HG02973 (cell line): ENCODE data around the gene RAB12.
"Not testable (repeated sequence)": the region's sequence is repeated elsewhere in the genome, so short reads cannot be mapped to it uniquely, and the experiment has no call there.

ENCODE experiments used
- ATAC-seq: cut with Tn5 transposase; IDR thresholded peaks from one replicate; pipeline ENCODE4 v1.9.1; 2021; ENCODE audit warnings: moderate library complexity; ENCODE audit not compliant: unreplicated experiment

Gene RAB12, protein sequence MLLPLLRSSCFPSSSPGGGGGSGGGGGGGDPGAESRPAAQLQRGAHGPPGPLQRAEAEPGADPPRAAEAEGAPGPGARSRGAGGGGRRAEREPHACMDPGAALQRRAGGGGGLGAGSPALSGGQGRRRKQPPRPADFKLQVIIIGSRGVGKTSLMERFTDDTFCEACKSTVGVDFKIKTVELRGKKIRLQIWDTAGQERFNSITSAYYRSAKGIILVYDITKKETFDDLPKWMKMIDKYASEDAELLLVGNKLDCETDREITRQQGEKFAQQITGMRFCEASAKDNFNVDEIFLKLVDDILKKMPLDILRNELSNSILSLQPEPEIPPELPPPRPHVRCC

DNA sequence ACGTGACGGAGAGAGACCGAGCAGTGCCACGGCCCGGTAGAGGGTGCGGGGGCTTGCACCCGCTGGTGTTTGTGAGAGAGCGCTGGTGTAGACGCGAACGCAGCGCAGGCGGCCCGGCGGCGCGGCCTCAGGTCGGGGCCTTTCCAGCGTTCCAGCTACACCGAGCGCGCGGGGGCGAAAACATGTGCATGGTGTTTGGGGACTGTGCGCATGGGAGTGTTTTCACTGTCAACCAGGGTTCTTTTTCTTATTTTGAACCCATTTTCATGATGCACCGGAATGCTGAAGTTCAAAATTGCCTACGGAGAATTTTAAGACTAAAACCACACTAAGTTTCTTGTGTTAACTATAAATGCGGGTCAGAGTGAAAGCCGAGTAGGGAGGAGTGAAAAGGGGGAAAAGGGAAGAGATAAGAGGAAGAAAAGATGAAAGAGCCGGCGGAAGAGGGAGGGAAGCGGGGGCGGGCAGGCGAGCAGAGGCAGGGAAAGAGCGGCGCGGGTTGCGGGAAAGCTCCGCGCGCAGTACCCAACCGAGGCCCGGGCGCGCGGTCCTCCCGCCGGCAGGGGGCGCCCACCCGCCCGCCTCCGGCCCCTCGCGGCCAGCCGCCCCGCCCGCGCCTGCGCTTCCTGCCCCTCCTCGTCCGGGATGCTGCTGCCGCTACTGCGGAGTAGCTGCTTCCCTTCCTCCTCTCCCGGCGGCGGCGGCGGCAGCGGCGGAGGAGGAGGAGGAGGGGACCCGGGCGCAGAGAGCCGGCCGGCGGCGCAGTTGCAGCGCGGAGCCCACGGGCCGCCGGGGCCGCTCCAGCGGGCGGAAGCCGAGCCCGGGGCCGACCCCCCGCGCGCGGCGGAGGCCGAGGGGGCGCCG lies at the start of gene RAB12:
RAB12 (plus strand) TSS at position 643 of the 864 bp plus-strand sequence; CDS start at position 646, 3 bp downstream.
- peak; percentile 61 for ATAC-seq

GRCh38 chr18:8559612-8560186 lies 49.5 kb upstream of the RAB12 start:
- ATAC-seq: no peak

GRCh38 chr18:8561123-8561910 lies 47.9 kb upstream of the RAB12 start:
- ATAC-seq: no peak

DNA sequence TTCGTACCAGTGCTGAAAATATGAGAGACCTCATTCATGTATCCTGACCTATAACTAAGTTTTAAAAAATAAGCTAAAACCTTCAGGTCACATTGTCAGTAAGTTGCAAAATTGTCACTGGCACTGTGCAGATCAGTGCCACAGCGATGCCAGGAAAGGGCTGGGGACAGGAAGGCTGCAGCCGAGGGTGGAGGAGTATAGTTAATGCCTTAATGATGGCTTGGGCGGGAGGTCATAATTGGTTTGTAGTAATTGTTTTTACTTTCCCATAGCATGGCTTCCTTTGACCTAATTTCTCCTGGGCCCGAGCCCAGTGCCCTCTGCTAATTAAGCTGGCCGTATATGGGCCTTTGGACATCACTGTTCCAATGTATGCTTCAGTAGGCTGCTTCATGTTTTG lies 47.2 kb upstream of the RAB12 start:
- no peak for ATAC-seq

GRCh38 chr18:8562919-8563318 lies 46.3 kb upstream of the RAB12 start:
- no peak for ATAC-seq

DNA sequence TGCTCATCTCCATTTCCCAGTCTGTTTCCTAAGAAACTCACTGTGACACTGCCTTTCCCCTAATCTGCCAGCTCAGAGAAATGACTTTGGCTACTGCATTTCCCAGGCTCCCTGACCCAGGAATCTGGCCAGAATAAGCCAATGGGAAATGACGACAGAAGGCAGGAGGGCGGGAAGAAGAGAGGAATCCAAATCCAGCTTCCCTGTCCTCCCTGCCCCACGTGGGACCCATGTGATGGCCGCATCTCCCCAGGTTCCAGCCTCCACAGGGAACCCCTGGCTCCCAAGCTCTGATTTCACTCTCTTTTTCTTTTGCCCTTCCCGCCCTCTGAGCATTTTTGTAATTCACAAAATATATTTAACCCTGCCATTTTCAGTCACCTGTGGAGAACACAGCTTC lies 37.8 kb upstream of the RAB12 start:
- no peak for ATAC-seq

DNA sequence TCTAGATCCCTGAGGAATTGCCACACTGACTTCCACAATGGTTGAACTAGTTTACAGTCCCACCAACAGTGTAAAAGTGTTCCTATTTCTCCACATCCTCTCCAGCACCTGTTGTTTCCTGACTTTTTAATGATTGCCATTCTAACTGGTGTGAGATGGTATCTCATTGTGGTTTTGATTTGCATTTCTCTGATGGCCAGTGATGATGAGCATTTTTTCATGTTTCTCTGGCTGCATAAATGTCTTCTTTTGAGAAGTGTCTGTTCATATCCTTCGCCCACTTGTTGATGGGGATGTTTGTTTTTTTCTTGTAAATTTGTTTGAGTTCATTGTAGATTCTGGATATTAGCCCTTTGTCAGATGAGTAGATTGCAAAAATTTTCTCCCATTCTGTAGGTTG lies 35.5 kb upstream of the RAB12 start:
- not testable (repeated sequence) for ATAC-seq

DNA sequence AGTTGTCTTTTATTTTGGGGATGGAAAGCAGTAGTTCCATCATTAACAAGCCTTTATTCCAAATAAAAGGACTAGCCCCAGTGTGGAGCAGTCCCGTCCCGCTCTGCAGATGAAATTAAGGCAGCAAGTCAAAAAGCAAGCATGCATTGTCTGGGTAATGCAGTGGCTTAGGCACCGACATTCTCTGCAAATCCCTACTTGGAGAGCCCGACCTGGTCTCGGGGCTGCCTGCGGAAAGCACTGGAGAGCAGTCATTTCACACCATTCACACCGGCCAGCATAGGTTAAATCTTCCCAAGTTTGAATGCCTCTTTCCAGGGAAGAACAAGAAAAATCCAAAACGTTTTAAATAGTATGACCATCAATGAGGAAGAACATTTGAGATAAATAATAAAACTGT lies 24.4 kb upstream of the RAB12 start:
- ATAC-seq: no peak

DNA sequence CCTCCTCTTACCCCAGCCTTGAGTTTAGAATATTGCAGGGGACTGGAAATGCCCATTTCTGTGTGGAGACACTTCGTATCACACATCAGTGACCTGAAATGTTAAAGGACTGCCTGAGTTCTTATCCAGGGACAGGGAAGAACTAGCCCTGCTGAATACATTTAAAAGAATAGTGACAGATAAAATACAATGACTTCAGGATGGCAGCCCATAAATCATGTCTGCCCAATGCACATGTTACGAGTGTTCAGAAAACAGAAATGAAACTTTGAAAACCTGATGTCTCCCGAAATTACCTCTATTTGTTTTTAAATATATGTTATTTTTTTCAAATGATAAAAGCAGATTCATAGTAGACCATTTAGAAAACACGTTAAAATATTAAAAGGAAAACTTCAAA lies 22.3 kb upstream of the RAB12 start:
- no peak for ATAC-seq

GRCh38 chr18:8595445-8595844 lies 13.8 kb upstream of the RAB12 start:
- ATAC-seq: no peak

DNA sequence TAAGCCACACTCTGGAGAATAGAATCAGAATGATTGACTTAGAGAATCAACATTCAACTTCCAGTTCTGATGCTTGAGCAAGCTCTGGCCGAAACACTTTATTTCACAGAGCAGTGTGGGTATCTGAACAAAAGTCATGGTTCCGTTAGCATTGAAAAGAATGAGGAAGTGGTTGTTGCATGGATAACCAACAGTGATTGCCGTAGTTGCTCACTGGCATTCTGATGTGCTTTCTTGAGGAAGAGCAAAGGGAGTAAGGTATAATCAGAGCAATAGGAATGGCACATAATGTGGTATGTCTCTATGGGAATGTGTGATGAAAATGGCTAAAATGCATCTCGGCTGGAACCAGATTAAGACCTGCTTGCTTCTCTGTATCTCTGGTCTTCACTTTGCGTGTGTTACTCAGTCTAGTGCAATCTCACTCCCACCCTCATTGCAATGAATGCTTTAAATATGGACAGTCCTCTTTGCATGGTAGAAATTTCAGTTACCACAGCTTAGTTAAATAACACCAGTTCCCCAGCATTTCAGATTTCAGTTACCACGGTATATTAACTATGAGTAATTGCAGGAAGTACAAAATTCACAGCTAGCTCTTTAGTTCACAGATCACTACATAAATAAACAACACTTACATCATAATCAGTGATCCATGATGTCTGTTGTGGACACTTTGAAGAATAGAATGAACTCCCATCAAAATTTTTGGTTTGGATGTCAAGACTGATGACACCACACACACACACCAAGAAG lies 7.8 kb upstream of the RAB12 start:
- peak; percentile 67 for ATAC-seq

GRCh38 chr18:8602040-8602439 lies 7.2 kb upstream of the RAB12 start:
- peak; percentile 10 for ATAC-seq

DNA sequence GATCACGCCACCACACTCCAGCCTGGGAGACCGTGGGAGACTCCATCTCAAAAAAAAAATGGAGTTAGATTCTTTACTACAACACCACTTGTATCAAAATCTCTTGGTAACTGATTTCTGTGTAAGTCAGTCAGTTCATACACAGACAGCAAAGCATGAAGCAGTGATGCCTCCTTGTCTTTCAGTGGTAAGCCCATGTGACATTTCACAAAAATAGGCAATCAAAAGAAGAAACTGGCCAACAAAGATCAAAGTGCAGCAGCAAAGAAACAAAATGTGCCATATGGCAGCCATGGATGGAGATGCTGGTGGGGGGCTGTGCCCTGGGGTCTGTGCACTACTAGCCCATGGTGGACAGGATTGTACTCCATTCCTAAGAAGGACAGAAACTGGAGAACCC lies 6.7 kb upstream of the RAB12 start:
- ATAC-seq: no peak

GRCh38 chr18:8603663-8604520 lies 5.3 kb upstream of the RAB12 start:
- no peak for ATAC-seq

GRCh38 chr18:8605974-8606373 lies 3.3 kb upstream of the RAB12 start:
- ATAC-seq: no peak

GRCh38 chr18:8607776-8608742 lies 1.2 kb upstream of the RAB12 start:
- no peak for ATAC-seq

DNA sequence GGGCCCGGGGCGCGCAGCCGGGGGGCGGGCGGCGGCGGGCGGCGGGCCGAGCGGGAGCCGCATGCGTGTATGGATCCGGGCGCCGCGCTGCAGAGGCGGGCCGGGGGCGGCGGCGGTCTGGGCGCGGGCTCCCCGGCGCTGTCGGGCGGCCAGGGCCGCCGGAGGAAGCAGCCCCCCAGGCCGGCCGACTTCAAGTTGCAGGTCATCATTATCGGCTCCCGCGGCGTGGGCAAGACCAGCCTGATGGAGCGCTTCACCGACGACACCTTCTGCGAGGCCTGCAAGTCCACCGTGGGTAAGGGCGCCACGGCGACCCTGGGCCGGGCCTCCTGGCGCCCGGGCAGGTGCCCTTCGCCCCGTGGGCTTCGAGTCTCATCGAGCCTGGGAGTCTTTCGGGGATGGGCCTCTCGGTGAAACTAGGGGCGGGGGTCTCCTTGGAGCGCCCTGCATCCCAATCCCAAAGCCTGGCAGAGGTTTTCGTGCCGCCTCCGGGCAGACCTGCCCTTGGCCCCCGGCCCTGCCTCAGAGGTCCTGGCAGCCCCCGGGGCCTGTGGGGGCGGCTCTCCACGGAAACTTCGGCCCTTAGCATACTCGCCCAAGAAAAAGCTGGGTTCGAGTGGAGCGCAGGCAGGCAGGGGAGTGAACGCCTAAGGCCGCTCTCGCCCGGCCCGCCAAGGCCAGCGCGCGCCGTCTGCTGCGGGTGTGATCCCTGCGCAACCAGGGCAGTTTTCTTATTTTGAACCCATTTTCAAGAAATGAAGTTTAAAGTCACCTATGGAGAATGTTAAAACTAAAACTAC lies 622 bp downstream of the RAB12 start:
- peak; percentile 15 for ATAC-seq
